OCI-LY1 (cell line): ENCODE measurements around the gene TMEM62.

Experiments used
- CTCF ChIP-seq: fragments of 200-600 bp; sonication (generic), shearing (Covaris generic); IDR thresholded peaks from 2 replicates; pipeline ENCODE4 v1.5.1; 2017; ENCODE audit warnings: mild to moderate bottlenecking, antibody characterized with exemption, low read length, moderate library complexity, mixed read lengths
- EZH2 ChIP-seq: fragments of 200-600 bp; sonication (generic), shearing (Covaris generic); IDR thresholded peaks from 2 replicates; pipeline ENCODE4 v1.8.0; 2017; ENCODE audit warnings: borderline replicate concordance, mixed run types, mild to moderate bottlenecking, antibody characterized with exemption, low read length, moderate library complexity, mixed read lengths

- TF ChIP-seq EZH2 (no peak), CTCF (no peak)
Observed at GRCh38 chr15:43133430-43134156, at the start of gene TMEM62.
